Glomerular visceral epithelial cell (primary cell): ENCODE results near the gene LBR.
A peak's percentile ranks its signal among the peaks of the same experiment; 100 is the strongest.

Experiments used
- DNase-seq: peaks from one replicate; pipeline ENCODE4 v3.0.0-alpha.2; 2016; ENCODE audit errors: extremely low spot score

LBR gene

DNA sequence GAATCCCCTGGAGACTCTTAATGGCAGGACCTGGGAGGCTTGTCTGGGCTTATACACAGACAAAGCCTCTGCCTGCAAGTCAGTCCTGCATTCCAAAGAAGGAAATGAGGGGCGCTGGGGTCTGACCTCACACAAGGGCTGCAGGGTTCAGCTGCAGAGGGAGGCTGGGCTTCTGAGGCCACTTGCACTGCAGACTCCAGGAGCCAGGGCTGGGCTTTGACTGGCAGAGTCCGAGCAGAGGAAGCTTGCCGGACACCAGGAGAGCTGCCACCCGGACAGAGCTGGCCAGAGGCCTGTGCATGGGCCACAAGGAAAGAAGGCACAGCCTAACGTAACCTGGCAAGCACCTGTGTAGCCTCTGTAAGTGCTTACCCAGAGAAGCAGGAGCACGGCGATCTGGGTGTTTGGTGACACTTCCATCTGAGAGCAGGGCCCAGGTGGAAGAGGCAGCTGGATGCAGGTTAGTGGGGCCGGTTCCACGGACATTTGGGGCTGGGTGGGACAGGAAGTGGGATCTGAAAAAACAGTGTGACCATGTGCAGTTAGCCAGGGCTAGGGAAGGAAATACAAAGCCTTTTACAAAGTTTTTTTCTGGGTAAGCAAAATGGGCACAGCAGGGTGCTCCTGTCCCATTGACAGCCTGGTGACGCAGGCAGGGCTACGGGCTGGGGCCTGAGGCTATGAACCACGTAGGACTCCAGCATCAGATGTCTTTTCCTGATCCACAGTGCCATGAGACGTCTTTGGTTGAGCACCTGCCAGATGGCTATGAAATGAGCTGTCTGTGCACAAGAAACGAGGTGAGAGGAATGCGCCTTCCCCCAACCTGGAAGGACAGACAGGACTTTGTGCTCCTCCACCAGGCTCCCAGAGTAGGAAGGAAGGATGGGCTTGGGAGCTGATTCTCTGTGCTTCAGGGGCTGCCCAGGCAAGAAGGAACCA is 37.3 kb upstream of the LBR start:
- DNase-seq = no peak

DNA sequence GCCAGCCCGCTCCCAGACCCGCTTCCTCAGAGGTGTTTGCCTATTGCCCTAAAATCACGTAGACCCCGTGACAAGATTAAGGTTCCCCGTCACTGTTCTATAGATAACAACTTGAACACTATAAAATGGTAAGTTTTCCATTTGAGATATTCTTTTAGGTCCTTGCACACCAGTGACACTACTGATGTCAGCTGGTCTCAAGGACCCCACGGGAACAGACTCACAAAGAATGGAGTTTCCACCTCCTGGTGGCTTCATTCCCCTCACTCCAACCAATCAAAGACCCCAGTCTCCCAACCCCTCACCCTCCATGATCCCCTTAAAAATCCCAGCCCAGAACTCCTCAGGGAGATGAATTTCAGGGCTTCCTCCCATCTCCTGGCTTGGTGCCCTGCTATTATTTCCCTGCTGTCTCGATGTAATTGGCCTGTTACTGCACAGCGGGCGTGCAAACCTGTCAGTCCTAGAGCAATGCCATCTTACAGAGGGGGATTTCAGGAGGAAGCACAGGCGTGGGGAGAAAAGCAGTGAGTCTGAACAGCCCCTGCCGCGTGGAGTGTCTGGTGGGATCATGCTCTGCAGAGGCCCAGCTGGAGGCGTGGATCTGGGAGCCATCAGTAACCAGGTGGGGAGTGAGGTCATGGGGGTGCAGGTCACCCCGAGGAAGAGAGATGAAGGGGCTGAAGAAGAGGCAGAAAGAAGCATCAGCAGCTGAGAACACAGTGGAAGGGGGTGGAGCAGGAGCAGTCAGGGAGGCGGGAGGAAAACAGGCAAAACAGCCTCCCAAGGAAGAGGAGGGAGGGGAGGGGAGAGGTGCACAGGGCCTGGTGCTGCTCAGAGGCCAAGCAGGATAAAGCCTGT is 35.1 kb upstream of the LBR start:
- no peak for DNase-seq

DNA sequence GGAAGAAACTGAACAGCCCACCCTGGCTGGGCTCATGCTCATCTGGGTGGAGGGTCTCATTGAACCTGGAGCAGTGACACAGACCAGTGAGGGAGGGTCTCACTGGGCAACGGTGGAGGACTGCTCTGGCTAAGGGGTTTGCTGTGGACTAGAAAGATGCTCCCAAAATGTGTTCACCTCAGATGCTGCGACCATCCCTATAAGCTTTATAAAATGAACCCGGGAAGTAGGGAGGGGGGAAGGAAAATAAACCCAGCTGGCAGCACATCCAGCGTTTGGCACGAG is 34.5 kb upstream of the LBR start:
- no peak for DNase-seq

DNA sequence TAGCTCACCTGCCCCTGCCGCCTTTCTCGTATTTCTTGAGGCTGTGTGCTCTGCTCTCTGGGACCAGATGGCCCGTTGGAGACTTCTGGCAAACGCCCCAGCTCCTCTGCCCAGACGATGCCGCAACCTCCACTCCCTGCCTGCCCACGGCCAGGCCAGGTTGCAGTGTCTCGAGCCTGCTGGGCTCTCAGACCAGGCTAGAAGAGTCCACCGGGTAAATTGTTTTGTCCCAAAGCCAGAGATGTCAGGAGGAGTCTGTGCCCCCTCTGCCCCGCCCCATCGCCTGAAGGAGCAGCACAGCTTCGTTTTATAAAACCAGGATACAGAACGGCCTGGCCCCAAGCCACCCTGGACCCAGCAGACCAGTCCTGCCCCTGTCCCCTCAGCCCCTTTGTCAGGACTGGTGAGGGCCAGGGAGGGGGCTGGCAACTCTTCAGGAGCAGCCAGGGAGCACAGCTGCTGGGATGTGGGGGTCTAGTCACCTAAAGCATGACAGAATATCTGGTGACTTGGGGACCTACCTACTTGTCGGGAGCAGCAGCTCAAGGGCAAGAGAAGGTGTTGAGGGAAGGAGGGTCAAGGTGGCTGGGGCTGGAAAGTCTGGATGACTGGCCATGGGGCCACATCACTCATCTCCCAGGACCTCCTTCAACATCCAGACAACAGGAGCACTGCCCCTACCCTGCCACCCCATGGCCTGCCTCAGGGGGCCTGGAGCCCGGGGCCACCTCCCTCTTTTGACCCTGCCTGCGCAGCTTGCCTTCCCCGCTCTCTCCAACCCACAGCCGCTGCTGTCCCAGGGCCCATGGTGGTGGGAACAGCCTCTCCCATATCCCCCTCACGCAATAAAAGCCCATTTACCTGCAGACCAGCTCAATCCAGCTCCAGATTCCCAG is 33.9 kb upstream of the LBR start:
- DNase-seq = no peak

DNA sequence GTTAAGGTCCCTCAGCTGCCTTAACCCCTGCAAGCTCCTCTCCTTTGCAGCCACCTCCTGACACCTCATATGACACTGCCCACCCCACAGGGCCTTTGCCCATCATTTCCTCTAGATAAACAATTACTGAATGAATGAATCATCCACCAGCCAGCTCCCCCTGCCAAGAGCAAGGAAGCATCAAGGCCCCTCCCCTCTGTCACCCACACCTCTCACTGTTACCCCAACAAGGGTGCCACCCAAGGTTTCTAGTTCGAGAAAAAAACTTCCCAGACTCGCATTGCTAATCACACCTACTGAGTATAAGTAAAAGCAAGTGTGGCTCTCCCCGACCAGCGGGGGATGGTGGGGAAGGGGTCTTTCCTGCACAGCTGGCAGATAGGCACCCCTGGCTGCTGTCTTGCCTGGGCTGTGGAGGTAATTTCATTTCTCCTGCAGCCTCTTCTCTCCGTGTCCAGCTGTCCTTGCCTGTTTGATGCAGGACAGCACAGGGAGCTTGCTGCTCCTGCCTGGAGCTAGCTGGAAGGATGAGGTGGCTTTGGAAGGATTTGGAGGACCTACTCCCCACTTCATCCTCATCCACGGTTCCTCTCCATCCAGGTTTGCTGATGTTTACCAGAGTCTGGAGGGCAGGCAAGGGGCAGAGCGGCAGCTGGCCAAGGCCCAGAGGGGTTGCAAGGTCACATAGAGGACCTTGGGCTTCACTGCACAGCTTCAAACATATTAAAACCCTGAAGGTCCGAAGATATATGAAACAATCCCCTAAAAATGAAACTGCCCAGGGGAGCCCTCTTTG is 33.1 kb upstream of the LBR start:
- DNase-seq = peak; percentile 76

DNA sequence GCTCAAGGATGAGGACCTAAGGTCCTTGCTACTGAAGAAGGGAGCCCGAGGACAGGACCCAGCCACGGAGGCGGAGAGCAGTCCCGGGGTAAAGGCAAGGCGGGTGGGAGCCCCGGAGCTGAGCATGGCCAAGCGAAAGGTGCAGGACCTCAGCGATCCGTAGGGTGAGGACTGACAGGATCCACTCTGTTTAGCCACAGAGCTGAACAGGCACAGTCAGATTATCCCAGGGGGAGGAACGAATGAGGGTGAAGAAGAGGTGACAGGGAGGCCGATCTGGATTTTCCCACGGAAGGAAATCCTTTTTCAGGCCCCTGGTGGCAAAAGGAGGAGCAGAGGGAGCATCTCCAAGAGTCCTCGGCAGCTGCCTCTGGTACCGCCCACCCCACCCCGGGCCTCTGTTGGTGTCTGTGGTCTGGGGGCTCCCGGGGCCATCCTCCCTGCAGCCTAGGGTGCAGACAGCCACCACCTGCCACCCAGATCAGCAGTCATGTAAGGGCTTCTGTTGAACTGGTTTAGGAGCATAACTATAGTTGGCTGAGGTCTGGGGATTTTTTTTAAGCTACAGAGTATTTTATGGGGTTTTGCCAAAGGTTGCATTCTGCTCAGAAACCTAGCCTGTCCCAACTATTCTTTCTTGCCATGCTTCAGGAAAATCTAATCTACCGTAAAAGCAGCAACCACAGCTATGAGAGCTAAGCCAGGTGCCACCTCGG is 32.3 kb upstream of the LBR start:
- no peak for DNase-seq

DNA sequence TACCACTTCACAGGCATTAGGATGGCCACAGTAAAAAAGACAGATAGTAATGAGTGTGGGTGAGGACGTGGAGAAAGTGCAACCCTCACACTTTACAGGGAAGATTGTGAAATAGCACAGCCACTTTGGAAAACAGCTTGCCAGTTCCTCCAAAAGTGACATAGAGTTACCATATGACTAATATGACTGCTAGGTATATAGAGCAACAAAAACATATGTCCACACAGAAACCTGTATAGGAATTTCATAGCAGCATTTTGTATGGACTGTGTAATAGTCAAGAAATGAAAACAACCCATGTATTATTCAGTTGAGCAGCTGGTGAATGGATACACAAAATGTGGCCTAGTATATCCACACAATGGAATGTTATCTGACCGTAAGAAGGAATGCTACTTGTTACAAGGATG is 30.4 kb upstream of the LBR start:
- peak; percentile 43 for DNase-seq

DNA sequence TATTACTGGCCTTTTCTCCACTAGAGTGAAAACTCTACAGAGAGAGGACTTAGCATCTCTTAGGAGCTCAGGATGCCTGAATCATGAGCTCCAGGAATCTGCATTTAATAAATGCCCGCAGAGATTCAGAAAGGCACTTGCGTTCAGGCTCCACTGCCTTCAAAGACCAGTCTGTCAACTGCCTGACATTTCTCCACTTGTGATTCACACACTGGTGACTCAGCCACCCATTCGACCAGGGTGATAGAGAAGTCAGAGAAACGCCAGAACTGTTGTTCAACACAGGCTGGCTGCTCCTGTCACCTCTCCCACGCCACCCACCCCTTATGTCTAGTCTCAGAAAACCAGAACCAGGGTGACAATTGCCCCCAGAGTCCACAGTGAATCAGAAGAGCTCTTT is 26.9 kb upstream of the LBR start:
- DNase-seq = peak; percentile 84

DNA sequence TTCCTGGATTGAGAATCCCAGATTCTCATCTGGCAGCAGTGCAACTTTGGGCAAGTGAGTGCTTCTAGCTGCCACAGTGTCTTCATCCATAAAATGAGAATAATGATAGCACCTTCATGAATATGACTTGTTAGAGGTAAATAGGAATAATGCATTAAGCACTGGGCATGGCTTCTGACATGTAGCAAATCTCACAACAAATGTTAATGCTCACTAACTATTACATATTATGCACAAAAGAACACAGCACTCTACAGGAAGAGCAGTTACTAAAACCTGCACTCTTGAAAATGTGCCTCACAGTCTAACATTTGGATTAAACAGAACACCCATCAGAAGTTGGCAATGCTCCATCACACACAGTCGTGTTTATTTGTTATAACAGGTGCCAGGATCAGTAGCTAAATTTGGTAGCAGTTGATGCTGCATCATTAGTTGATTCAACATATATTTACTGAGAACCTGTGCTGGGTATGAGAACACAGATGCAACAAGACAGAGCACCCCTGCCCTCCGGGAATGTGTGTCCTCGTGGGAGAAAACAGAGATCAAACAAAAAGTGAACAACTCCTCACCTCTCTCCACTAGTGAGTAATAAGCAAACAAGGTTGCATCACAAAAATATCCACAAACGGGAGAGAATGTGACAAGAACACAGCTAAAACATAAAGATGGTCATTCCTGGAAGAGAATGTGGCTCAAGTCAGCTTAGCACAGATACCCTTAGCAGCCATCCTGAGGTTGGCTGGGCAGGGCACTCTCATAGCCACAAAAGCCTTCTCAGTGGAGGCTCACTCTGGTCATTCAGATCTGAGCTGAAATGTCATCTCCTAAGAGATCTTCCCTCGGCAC is 26.2 kb upstream of the LBR start:
- no peak for DNase-seq

DNA sequence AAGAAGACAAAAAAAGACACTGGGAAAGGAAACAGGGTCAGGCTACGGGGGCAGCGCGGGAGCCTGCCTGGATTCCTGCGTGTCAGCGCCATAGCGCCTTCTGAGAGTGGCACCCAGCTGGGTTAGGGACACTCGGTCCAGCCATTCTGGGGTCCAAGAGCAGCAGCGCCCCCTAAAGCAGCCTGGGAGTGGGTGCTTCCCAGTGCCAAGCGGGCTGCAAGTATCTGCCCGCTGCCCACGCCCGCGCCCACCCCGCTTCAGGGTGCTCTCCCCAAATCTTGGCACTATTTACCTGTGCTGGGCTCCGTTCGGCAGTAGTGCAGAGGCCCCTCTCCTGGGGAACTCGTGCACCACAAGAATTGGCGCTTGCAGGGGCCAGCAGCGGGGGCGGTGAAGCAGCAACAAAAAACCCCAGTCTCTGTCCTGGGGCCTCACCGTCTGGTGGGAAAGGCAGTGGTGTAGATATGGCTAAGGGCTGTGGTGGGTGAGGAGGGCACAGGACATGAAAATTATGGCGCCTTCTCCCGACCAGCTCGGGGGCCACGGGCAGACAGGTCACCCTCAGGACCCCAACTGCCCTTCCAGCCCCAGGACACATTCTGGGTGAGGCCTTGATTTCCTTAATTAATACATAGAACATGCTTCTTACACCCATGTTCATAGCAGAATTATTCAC is 24.1 kb upstream of the LBR start:
- DNase-seq = no peak

DNA sequence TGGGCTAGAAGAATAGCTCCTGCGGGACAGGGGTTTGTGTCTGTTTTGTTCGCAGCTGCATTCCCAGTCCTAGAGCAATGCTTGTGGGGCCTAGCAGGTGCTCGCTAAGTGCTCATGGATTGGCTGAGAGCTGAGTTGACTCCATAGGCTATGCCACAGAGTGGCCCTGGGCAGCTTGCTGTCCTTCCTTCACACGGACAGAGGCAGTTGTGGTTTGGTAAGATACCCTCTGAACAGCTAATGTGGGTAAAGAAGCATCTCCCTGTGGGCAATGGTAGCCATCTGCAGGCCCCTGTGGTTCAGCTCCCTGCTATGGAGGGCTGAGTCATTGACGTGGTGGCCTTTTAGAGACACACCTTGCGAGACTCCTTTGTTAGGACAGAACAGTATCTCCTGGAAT is 23.5 kb upstream of the LBR start:
- DNase-seq = peak; percentile 83

DNA sequence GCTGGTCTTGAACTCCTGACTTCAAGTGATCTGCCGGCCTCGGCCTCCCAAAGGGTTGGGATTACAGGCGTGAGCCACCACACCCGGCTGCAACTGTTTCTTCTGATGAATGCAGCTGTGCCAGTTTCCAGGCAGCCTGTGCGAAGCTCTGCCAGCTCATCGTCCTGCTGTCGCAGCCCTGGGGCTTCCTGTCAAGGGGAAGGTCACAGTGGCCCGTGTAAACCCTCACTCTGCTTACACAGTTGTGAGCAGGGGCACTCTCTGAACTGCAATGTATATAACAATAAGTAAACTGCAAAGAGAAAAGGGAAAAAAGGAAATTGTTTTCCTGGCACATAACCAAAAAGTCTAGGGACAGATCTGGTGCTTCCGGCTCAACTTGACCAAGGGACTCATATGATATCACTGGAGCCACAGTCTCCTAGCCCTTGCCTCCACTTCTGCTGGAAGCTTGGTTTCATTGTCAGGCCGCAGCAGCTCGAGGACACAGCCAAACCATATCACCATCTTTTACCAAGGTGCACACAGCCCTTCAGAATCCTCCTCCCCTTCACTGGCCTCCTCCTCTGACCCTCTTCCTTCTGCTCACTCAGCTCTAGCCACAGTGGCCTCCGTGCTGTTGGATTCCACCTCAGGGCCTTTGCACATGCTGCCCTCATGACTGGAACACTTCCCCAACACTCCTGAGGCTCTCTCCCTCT is 22.8 kb upstream of the LBR start:
- DNase-seq = no peak

DNA sequence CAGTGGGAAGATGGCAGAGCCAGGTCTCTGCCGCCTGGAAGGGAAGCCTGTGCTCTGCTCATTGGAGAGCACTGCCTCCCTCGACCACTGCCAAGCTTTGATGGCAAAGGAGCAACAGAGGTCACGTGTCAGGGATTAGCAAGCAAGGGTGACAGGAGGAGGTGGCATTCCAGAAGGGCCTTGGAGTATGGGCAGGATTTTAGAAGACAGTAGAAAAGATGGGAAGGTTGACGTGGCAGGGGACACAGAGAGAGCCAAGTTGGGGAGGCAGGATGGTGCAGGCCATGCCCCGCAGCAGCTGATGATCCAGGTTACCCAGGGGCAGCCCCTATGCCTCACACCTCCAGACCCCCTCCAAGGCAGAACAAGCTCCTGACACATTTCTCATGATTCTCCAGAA is 21.9 kb upstream of the LBR start:
- no peak for DNase-seq

DNA sequence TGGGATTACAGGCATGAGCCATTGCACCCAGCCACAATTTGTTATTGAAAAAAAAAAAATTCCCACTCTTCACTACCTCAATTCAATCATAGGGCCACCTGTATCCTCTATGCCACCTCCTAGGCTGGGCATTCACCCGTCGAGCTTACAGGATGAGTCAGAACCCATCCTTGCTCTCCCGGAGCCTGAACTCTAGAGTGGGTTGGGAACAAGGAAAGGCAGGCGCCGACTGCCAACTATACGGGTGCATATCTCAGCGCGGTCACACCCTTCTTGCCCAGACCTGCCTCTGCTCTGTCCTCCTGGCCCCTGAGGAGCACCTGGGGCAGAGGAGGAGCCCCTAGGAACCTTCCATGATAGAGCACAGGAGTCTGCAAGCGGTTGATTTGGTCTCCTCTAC is 21.4 kb upstream of the LBR start:
- peak; percentile 96 for DNase-seq

DNA sequence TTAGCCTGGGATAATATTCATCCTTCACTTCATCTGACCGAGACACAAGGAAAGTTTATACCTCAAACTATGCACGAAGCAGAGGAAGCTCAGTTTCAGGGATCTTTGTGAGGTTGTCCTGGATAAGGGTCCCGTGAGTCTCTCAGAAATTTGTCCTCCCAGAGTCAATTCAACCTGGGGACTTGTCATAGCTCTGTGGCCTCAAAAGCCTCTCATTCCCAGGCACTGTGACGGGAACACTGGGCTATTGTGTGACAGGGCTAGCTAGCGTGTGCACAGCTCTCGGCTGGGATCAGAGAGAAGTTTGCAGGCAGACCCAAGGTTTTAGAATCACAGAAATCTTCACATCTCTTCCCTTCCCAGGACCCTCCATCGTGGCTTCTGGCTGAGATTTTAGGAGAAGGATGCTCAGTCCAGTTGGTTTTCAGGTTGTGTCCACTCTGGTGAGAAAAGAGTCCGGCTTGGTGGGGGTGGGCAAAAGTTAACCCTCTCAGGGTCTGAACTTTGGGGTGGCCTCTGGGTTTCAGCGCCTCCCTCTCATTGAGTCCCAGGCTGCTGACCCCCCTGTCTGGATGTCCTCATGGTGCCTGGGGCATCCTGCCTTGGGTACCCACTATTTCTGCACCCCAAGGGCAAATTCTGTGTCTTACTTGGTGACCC is 20.4 kb upstream of the LBR start:
- no peak for DNase-seq

DNA sequence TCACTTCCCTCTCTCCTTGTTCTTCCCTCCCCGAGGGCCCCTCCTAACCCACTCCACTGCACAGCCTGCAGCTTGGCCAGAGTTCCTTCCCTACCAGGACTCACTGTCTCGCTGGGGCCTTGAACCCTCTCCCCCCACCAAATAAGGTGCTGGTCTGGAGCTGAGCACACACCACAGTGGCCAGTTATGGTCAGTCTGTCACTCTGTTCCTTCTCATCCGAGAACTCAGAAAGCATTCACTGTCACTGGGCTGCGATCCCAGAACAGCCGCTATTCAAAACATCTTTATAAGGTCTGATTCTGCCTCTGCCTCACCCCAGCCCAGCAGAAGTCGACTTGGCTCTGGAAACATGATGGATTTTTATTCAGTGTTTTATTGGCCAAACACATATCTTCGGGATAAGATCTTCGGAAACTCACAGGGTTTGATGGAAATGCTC is 19.8 kb upstream of the LBR start:
- DNase-seq = no peak

DNA sequence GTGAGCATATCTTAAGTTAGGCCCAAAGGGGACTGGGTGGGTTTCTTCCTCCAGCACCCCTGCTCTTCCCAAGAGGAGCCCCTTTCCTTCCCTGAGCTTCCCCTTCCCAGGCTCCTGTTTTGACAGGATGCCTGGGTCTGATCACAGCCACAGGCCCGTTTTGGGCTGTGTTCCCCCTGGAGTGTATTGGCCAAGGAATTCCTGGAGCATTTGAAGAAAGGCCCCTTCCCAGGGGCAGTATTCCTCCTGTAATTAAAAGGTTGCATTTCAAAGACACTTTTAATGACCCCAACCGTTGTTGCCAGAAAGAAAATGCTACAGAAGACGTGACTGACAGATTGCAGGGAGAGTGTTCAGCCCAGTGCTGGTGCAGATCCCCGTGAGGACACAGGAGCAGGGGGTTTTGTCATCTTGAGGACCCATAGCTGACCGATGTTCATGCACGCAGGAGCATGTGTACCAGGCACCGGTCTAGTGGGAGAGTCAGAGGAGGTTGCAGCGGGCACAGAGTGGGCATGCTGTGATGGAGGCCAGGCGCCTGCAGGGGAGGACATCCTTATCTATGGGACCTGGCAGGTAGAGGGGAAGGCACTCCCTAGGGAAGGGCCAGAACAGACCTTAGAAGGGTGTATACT is 19.3 kb upstream of the LBR start:
- no peak for DNase-seq
